Activated naive CD4-positive, alpha-beta T cell treated with anti-CD3 and anti-CD28 coated beads, Interleukin-2, amount 50 U/mL, for 72 hours (primary cell): ENCODE results near the gene GTF2IRD1. TPM values are rescaled to one million over a fixed set of nuclear protein-coding genes. Genes with fewer than 3 reads are reported as not detected.

Experiments used
- ATAC-seq, 2 donors: fragments of 150-1000 bp; cut with Tn5 transposase; 2 replicates each; pipeline ENCODE4 v1.10.0; 2021; ENCODE audit warnings: mild to moderate bottlenecking in 2 of 2, moderate library complexity in 2 of 2
- DNase-seq, 2 donors: peaks; one replicate each; pipeline ENCODE4 v3.0.0; 2021 to 2022; ENCODE audit warnings: low spot score in 2 of 2
- H3K27ac Mint-ChIP-seq, 2 donors: one replicate each; pipeline ENCODE4 v1.8.0; 2022; ENCODE audit warnings: mild to moderate bottlenecking in 2 of 2, mixed read lengths in 2 of 2
- H3K36me3 Mint-ChIP-seq, 2 donors: one replicate each; pipeline ENCODE4 v1.8.0; 2022; ENCODE audit warnings: mixed read lengths in 2 of 2
- H3K9me3 Mint-ChIP-seq, 2 donors: one replicate each; pipeline ENCODE4 v1.8.0; 2022; ENCODE audit warnings: mixed read lengths in 2 of 2
- total RNA-seq, 2 donors: library from RNA; stranded (reverse); gene quantifications; one replicate each; pipeline ENCODE4 v1.2.3, GENCODE V29; 2022

Gene GTF2IRD1
- total RNA-seq, 2 donors from 2014 or later, result 1.7 to 6.4 TPM

GRCh38 chr7:74575811-74576210 is 122.1 kb downstream of the GTF2IRD1 start:
- Mint-ChIP-seq H3K36me3 (no peaks in the 10 kb centered on the region), H3K9me3 (no peaks in the 10 kb centered on the region), H3K27ac (no peak overlapping the region)
- ATAC-seq (no peak), DNase-seq (no peak)

GRCh38 chr7:74579800-74580685 is 126.3 kb downstream of the GTF2IRD1 start:
- ATAC-seq (no peak), DNase-seq (no peak)
- no peaks in the 10 kb centered on the region for H3K36me3 Mint-ChIP-seq
- H3K9me3 Mint-ChIP-seq, result no peaks in the 10 kb centered on the region
- H3K27ac Mint-ChIP-seq, result no peak overlapping the region

- Mint-ChIP-seq H3K27ac (no peak overlapping the region), H3K36me3 (no peaks in the 10 kb centered on the region), H3K9me3 (no peaks in the 10 kb centered on the region)
- no peak for DNase-seq
- ATAC-seq, result no peak
Observed at GRCh38 chr7:74581916-74582440, 128.3 kb downstream of the GTF2IRD1 start.

GRCh38 chr7:74582447-74583039 is 128.8 kb downstream of the GTF2IRD1 start:
- Mint-ChIP-seq H3K9me3 (no peaks in the 10 kb centered on the region), H3K36me3 (no peaks in the 10 kb centered on the region), H3K27ac (no peak overlapping the region)
- DNase-seq (no peak), ATAC-seq (no peak)

- Mint-ChIP-seq H3K36me3 (no peaks in the 10 kb centered on the region), H3K9me3 (no peaks in the 10 kb centered on the region), H3K27ac (no peak overlapping the region)
- DNase-seq (no peak), ATAC-seq (no peak)
Observed at GRCh38 chr7:74583630-74584029, 129.9 kb downstream of the GTF2IRD1 start.

- Mint-ChIP-seq H3K36me3 (no peaks in the 10 kb centered on the region), H3K27ac (no peak overlapping the region)
- no peak for ATAC-seq
Observed at GRCh38 chr7:74584160-74584954, 130.7 kb downstream of the GTF2IRD1 start.

GRCh38 chr7:74585844-74586243 is 132.1 kb downstream of the GTF2IRD1 start:
- ATAC-seq (no peak), DNase-seq (no peak)
- peak overlapping the region; percentile 3 to 50 for H3K27ac Mint-ChIP-seq
- H3K36me3 Mint-ChIP-seq, result no peaks in the 10 kb centered on the region
- H3K9me3 Mint-ChIP-seq, result no peaks in the 10 kb centered on the region

More at GRCh38 chr7:74584160-74584954, 130.7 kb downstream of the GTF2IRD1 start:
- H3K9me3 Mint-ChIP-seq, result no peaks in the 10 kb centered on the region
- no peak for DNase-seq

- Mint-ChIP-seq H3K9me3 (no peaks in the 10 kb centered on the region), H3K36me3 (no peaks in the 10 kb centered on the region), H3K27ac (peak overlapping the region; percentile 3 to 50)
- DNase-seq, result no peak
- no peak for ATAC-seq
Observed at GRCh38 chr7:74586258-74587175, 132.8 kb downstream of the GTF2IRD1 start.

GRCh38 chr7:74587435-74588126 is 133.9 kb downstream of the GTF2IRD1 start:
- no peaks in the 10 kb centered on the region for H3K9me3 Mint-ChIP-seq
- peak overlapping the region in 1 of 2 donors; percentile 48 for H3K27ac Mint-ChIP-seq
- H3K36me3 Mint-ChIP-seq, result no peaks in the 10 kb centered on the region
- ATAC-seq, result no peak
- no peak for DNase-seq

GRCh38 chr7:74590813-74591212 is 137.1 kb downstream of the GTF2IRD1 start:
- no peaks in the 10 kb centered on the region for H3K9me3 Mint-ChIP-seq
- H3K36me3 Mint-ChIP-seq, result no peaks in the 10 kb centered on the region
- no peak overlapping the region for H3K27ac Mint-ChIP-seq
- DNase-seq (no peak), ATAC-seq (no peak)

- no peaks in the 10 kb centered on the region for H3K36me3 Mint-ChIP-seq
- peak overlapping the region in 1 of 2 donors; percentile 64 for H3K27ac Mint-ChIP-seq
- no peak for DNase-seq
- ATAC-seq, result peak in 1 of 2 donors; percentile 81
- no peaks in the 10 kb centered on the region for H3K9me3 Mint-ChIP-seq
Observed at GRCh38 chr7:74598558-74598957, 144.9 kb downstream of the GTF2IRD1 start.

- DNase-seq (peak in 1 of 2 donors; percentile 44), ATAC-seq (peak; percentile 78 to 93)
- Mint-ChIP-seq H3K36me3 (no peaks in the 10 kb centered on the region), H3K27ac (peak overlapping the region in 1 of 2 donors; percentile 64), H3K9me3 (no peaks in the 10 kb centered on the region)
Observed at GRCh38 chr7:74599244-74599643, 145.5 kb downstream of the GTF2IRD1 start.

- DNase-seq, result no peak
- Mint-ChIP-seq H3K36me3 (no peaks in the 10 kb centered on the region), H3K9me3 (no peaks in the 10 kb centered on the region), H3K27ac (no peak overlapping the region)
- no peak for ATAC-seq
Observed at GRCh38 chr7:74604326-74605020, 150.8 kb downstream of the GTF2IRD1 start.

GRCh38 chr7:74606101-74606908 is 152.6 kb downstream of the GTF2IRD1 start:
- ATAC-seq (peak; percentile 85 to 94), DNase-seq (peak; percentile 45 to 62)
- Mint-ChIP-seq H3K9me3 (no peaks in the 10 kb centered on the region), H3K36me3 (no peaks in the 10 kb centered on the region), H3K27ac (peak overlapping the region; percentile 56 to 79)
